BE2C (cell line): ENCODE data around the gene DCUN1D3.

Experiments
- DNase-seq: peaks from one replicate; pipeline ENCODE4 v3.0.0-alpha.2; 2020
- H3K27me3 ChIP-seq: fragments of 250-450 bp; sonication (Bioruptor Pico); 2 replicates; pipeline ENCODE4 v1.5.1; 2020; ENCODE audit warnings: mild to moderate bottlenecking
- H3K36me3 ChIP-seq: fragments of 250-450 bp; sonication (Bioruptor Pico); 2 replicates; pipeline ENCODE4 v1.5.1; 2020; ENCODE audit warnings: mild to moderate bottlenecking
- H3K4me1 ChIP-seq: fragments of 250-450 bp; sonication (Bioruptor Pico); 2 replicates; pipeline ENCODE4 v1.5.1; 2020
- H3K4me3 ChIP-seq: 2 replicates; pipeline ENCODE4 v1.5.1; 2011; ENCODE audit warnings: low read depth, low read length
- H3K9me3 ChIP-seq: fragments of 250-450 bp; sonication (Bioruptor Pico); 2 replicates; pipeline ENCODE4 v1.5.1; 2020
- CTCF ChIP-seq: IDR thresholded peaks from 2 replicates; pipeline ENCODE4 v1.5.1; 2012; ENCODE audit warnings: mild to moderate bottlenecking, low read depth, low read length

Gene DCUN1D3

GRCh38 chr16:20916289-20916688, 16.1 kb upstream of the DCUN1D3 start:
- H3K27me3 ChIP-seq: no peaks in the 10 kb centered on the region
- no peak overlapping the region for H3K4me3 ChIP-seq
- H3K9me3 ChIP-seq: no peaks in the 10 kb centered on the region
- no peaks in the 10 kb centered on the region for H3K36me3 ChIP-seq
- no peak for TF ChIP-seq CTCF
- 0 out of 2 replicates have a peak, but pooled peaks cover 4% of the 10 kb centered on the region for H3K4me1 ChIP-seq
- no peak for DNase-seq

GRCh38 chr16:20911361-20911760, 11.2 kb upstream of the DCUN1D3 start:
- no peak for DNase-seq
- H3K27me3 ChIP-seq: no peaks in the 10 kb centered on the region
- H3K4me1 ChIP-seq: 0 out of 2 replicates have a peak, but pooled peaks cover 4% of the 10 kb centered on the region
- H3K4me3 ChIP-seq: no peak overlapping the region
- no peak for TF ChIP-seq CTCF
- no peaks in the 10 kb centered on the region for H3K9me3 ChIP-seq
- no peaks in the 10 kb centered on the region for H3K36me3 ChIP-seq

- Histone ChIP-seq H3K4me1 (0 out of 2 replicates have a peak, but pooled peaks cover 4% of the 10 kb centered on the region), H3K9me3 (no peaks in the 10 kb centered on the region), H3K27me3 (no peaks in the 10 kb centered on the region), H3K4me3 (no peak overlapping the region), H3K36me3 (no peaks in the 10 kb centered on the region)
- no peak for TF ChIP-seq CTCF
- no peak for DNase-seq
Observed at GRCh38 chr16:20910781-20911321, 10.7 kb upstream of the DCUN1D3 start.

GRCh38 chr16:20906341-20907255, 6.4 kb upstream of the DCUN1D3 start:
- no peak for TF ChIP-seq CTCF
- no peaks in the 10 kb centered on the region; the same call in 1 of the 2 replicates for H3K4me1 ChIP-seq
- H3K27me3 ChIP-seq: no peaks in the 10 kb centered on the region
- DNase-seq: no peak
- H3K36me3 ChIP-seq: no peaks in the 10 kb centered on the region
- no peaks in the 10 kb centered on the region for H3K9me3 ChIP-seq
- H3K4me3 ChIP-seq: no peak overlapping the region

GRCh38 chr16:20905576-20905975, 5.4 kb upstream of the DCUN1D3 start:
- H3K4me3 ChIP-seq: no peak overlapping the region
- TF ChIP-seq CTCF: no peak
- no peaks in the 10 kb centered on the region for H3K36me3 ChIP-seq
- no peaks in the 10 kb centered on the region for H3K9me3 ChIP-seq
- no peaks in the 10 kb centered on the region for H3K27me3 ChIP-seq
- DNase-seq: no peak
- H3K4me1 ChIP-seq: no peaks in the 10 kb centered on the region; the same call in 1 of the 2 replicates
